HG03575 (cell line): Measurements from ENCODE around the gene BEST3.
"Not testable (repeated sequence)": the region's sequence is repeated elsewhere in the genome, so short reads cannot be mapped to it uniquely, and the experiment has no call there.

Experiments used
- ATAC-seq: cut with Tn5 transposase; IDR thresholded peaks from one replicate; pipeline ENCODE4 v1.9.1; 2021; ENCODE audit not compliant: unreplicated experiment, insufficient number of reproducible peaks, low FRiP score; ENCODE audit errors: extremely low read depth

The BEST3 gene

DNA sequence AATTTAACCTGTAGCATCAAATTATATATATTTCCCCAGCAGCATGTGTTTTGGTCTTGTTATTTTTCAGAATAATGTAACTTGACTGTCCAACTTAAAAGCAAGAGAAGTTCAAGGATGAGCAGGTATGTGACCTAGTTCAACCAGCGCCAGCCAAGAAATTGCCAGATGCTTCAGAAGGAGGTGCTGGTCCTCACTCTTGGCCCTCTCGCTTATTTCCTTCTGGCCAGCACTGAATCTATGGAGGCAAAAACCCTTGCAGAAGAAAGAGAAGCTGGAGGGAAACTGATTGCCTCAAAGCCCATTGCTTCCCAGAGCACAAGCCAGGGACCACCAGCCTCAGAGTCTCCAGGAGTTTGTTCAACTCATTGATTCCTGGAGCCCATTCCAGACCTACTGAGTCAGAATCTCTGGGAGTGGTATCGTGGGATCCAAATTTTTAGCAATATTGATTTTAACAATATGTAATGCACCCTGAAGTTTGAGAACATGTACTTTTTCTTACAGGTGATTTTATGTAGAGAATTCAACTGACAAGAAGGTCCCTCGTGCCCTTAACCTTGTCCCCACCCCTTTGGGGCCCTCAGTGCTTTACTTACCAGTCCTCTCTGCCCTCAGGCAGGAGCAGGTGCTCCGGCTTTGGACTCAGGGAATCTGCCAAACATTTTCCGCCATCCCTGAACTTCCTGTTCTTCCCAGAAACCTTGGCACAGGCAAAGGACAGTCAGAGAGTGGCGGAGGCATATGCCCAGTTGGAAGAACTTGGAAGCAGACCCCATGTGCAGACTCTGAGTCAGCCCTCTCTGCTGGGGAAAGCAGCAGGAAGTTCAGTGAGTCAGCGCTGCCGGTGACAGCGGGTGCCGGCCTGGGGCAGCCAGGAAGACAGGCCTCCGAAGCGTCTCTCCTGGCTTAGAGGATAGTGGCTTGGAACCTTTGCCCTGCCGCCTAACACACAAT is 10.4 kb downstream of the BEST3 start:
- no peak for ATAC-seq

DNA sequence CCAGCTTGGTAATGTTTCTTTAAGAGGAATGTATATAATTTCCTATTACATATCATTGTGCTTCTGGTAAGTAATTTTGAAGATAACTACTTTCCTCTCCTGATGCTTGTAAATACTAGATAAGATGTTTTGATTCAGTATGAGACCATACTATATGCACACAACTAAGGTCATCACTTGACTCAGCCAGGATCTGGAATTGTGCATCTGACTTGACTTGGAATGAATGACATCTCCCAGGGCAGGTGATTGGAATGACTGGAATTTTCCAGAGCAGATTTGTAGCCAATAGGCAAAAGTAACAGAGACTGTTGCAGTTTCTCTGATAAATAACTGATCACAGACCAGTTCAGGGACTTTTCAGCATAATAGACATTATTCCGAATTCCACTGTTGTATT is 11.1 kb downstream of the BEST3 start:
- no peak for ATAC-seq

- ATAC-seq: no peak
Measured at GRCh38 chr12:69687390-69687789, 11.7 kb downstream of the BEST3 start.

- ATAC-seq: no peak
Measured at GRCh38 chr12:69686731-69687130, 12.4 kb downstream of the BEST3 start.

DNA sequence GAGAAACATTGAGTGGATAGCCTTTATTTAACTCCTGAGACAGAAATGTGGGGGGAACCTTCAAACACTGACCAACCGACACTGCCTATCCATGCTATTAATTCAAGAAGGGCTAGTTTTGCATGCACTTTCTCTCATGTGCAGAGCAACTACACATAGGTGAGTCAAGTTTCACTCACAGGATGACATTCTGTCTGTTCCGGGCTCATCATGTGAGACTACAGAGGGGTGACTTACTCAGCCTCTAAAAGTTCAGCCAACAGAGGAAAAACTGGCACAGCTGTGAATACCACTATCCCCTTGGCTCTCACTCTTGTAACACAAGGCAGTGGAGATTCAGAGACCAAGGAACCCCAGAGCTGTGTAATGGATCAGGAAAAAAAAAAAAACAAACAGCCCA is 13.3 kb downstream of the BEST3 start:
- ATAC-seq: no peak

- ATAC-seq: no peak
Measured at GRCh38 chr12:69684466-69684865, 14.6 kb downstream of the BEST3 start.

- ATAC-seq: no peak
Measured at GRCh38 chr12:69682110-69682755, 16.9 kb downstream of the BEST3 start.

- ATAC-seq: no peak
Measured at GRCh38 chr12:69679119-69679518, 20.0 kb downstream of the BEST3 start.

GRCh38 chr12:69676257-69677012 is 22.7 kb downstream of the BEST3 start:
- no peak for ATAC-seq

DNA sequence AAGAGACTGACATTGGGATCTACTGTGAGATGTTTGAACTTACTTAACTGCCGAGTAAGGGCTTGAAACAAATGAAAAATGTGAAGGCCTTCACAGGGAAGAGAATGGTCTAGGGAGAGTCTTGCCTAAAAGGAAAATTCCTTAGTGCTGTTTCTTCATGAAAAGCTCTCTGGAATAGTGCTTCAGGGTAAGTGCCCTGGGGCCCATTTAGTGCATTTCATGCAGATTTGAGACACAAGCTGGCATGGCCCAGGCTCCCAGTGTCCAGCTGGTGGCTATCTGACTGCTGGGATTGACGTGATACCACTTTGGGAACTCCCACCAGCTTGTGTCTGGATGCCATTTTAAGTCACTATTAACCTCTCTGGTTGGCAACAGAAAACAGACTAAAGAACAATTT is 26.9 kb downstream of the BEST3 start:
- no peak for ATAC-seq

DNA sequence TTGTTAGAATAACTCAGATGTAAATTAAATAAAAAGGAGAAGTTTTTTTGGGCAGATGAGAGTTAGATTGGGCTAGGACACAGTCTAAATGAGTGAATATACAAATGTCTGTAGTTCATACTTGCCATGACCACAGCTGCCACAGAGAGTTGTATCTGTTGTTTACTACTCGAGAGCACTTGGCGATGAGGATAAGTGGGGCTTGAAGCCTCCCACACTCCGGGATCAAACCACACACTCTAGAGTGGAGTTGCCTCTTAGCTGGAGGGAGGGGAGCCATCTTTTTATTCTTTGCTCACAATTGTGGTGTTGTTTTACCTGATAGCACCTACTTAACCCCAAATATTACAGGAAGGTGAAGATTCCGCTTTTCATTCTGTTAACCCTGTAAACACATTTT is 27.5 kb downstream of the BEST3 start:
- no peak for ATAC-seq

DNA sequence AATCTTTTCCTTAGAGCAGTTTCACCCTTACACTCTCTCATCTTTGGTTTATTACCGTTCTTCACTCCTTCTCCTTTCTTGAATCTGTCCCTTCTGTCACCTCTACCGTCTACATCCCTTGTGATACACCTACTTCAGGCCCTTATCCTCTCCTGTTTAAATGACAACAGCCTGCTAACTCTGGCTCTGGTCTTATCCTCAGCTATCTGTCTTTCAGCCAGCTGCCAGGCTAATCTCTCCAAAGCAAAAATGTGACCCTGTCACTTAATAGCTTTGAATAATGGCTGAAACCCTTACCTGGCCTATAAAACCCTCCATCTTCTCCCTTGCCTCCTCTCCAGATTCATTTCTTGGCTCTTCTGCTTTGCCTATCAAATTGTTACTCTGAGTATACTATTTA is 32.3 kb downstream of the BEST3 start:
- no peak for ATAC-seq

DNA sequence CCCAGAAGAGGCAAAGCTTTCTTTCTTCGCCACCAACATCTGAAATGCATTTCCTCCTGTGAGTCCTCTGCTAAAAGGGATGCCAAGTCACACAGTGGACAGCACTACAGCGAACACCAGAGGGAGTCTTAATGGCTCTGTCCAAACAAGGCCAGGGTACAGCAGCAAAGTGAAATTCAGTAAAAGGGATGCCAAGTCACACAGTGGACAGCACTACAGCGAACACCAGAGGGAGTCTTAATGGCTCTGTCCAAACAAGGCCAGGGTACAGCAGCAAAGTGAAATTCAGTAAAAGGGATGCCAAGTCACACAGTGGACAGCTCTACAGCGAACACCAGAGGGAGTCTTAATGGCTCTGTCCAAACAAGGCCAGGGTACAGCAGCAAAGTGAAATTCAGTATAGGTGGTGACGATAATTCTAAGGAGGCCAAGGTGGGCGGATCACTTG is 34.1 kb downstream of the BEST3 start:
- not testable (repeated sequence) for ATAC-seq

DNA sequence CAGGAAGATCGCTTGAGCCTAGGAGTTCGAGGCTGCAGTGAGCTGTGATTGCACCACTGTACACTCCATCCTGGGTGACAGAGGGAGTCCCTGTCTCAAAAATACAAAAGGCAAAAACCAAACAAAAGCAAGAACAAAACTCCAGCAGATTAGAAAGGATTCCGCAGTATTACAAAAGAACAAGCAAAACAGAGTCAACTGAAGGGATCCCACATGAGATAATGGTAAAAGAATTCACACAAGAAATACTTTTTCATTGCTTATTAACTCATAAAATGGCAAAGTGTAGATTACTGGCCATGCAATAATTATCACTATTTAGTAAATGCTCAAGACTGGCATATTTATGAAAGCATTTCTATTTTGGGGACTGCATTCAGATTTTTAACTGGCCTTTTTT is 35.4 kb downstream of the BEST3 start:
- ATAC-seq: no peak

DNA sequence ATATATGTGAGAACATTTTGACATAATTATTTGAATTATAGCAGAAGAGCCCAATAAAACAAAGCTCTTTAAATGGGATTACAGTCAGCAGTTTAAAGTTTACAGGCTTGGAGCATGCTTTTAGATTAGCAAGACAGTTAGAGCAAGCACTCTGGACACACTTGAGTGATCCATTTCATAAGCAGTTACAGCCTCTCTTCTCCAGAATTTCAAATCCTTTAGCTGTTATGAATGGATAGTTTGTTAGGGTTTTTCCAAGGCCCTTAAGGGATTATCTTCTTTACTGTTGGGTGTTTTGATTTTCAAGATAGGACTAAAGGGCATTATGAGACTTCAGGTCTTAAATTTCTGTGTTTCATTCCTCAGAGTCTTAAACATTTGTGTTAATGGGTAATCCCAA is 36.3 kb downstream of the BEST3 start:
- no peak for ATAC-seq

- ATAC-seq: no peak
Measured at GRCh38 chr12:69661386-69661785, 37.7 kb downstream of the BEST3 start.

DNA sequence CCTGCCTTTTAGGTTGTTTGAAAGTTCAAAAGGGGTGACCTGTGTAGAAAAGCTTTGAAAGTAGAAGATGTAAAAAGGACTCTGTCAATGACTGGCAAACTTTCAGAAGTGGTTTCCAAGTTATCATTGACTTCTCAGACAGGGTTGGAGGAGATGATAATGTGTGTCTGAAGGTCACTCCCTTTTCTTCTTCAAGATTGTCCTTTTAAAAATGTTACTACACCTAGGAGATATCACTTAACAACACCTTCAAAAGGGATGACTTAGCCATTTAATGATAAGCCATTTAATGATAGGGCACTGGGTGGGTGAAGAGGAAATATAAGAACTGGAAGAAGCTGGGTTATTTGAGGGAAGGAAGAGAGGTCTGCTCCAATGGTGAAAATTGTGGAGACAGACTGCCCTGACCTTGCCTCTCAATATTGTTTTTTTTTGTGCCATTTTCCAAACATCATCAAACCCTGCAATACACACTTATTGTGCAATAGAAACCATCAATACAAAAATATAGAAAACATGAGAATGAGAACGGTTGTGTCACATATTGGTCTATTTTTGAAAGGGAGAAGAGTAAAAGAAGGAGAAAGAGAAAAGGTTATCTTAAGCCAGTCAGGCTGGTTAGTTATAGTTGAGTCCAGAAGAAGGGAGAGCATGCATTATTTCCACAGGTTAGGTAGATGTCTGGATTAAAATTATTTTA is 38.8 kb downstream of the BEST3 start:
- ATAC-seq: no peak

- no peak for ATAC-seq
Measured at GRCh38 chr12:69658203-69658602, 40.9 kb downstream of the BEST3 start.
